MM.1S (cell line): ENCODE data around the gene PITPNM1.
"Not testable (repeated sequence)": the region's sequence is repeated elsewhere in the genome, so short reads cannot be mapped to it uniquely, and the experiment has no call there.

ENCODE experiments used
- EZH2 ChIP-seq: fragments of 300-600 bp; sonication (generic); optimal IDR thresholded peaks from 2 replicates; pipeline ENCODE3; 2017; ENCODE audit warnings: low read depth, mild to moderate bottlenecking, antibody characterized with exemption, low read length, mixed read lengths
- TF ChIP-seq, protein P1 (sequence below): fragments of 300-600 bp; sonication (generic); IDR thresholded peaks from 2 replicates; pipeline ENCODE4 v1.5.1; 2016; ENCODE audit warnings: antibody characterized with exemption, low read length, mixed read lengths

- TF ChIP-seq, protein P1, sequence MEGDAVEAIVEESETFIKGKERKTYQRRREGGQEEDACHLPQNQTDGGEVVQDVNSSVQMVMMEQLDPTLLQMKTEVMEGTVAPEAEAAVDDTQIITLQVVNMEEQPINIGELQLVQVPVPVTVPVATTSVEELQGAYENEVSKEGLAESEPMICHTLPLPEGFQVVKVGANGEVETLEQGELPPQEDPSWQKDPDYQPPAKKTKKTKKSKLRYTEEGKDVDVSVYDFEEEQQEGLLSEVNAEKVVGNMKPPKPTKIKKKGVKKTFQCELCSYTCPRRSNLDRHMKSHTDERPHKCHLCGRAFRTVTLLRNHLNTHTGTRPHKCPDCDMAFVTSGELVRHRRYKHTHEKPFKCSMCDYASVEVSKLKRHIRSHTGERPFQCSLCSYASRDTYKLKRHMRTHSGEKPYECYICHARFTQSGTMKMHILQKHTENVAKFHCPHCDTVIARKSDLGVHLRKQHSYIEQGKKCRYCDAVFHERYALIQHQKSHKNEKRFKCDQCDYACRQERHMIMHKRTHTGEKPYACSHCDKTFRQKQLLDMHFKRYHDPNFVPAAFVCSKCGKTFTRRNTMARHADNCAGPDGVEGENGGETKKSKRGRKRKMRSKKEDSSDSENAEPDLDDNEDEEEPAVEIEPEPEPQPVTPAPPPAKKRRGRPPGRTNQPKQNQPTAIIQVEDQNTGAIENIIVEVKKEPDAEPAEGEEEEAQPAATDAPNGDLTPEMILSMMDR = not testable (repeated sequence)
- TF ChIP-seq EZH2 = not testable (repeated sequence)
These were observed 27.7 kb downstream of the PITPNM1 start for GRCh38 chr11:67477344-67478050.
